SK-N-SH treated with all-trans-retinoic acid at 6 μM for 48 hours (cell line): Measurements from ENCODE around the gene C19orf33.

ENCODE experiments used
- ATAC-seq: fragments of 200-7000 bp; cut with Tn5 transposase; 3 replicates; pipeline ENCODE4 v1.9.1; 2020; ENCODE audit warnings: mild to moderate bottlenecking, moderate library complexity
- ARNTL ChIP-seq: fragments of 450-650 bp; formaldehyde crosslinking; IDR thresholded peaks from 2 replicates; pipeline ENCODE4 v1.5.0; 2020; ENCODE audit warnings: low read depth, mild to moderate bottlenecking, moderate library complexity, borderline replicate concordance
- BACH2 ChIP-seq: fragments of 250-450 bp; sonication (Bioruptor Pico); IDR thresholded peaks from 2 replicates; pipeline ENCODE4 v1.9.0; 2021; ENCODE audit warnings: mild to moderate bottlenecking, borderline replicate concordance
- CREB5 ChIP-seq: fragments of 250-450 bp; sonication (Bioruptor Pico); IDR thresholded peaks from 2 replicates; pipeline ENCODE4 v1.5.1; 2020; ENCODE audit warnings: low read depth, mild to moderate bottlenecking, moderate library complexity
- GLIS3 ChIP-seq: fragments of 250-450 bp; sonication (Bioruptor Pico); IDR thresholded peaks from 2 replicates; pipeline ENCODE4 v1.5.0; 2020; ENCODE audit warnings: mild to moderate bottlenecking, moderate library complexity
- POU6F1 ChIP-seq: fragments of 250-450 bp; sonication (Bioruptor Pico); IDR thresholded peaks from 2 replicates; pipeline ENCODE4 v1.8.0; 2021; ENCODE audit warnings: low read depth, mild to moderate bottlenecking, moderate library complexity, borderline replicate concordance
- ZC3H10 ChIP-seq: fragments of 250-450 bp; sonication (Bioruptor Pico); IDR thresholded peaks from 2 replicates; pipeline ENCODE4 v1.5.1; 2021; ENCODE audit warnings: mild to moderate bottlenecking, moderate library complexity
- ZNF565 ChIP-seq: fragments of 450-650 bp; formaldehyde crosslinking; conservative IDR thresholded peaks from 2 replicates; pipeline ENCODE4 v1.5.0; 2020; ENCODE audit warnings: low read depth, mild to moderate bottlenecking, moderate library complexity
- ZNF70 ChIP-seq: fragments of 450-650 bp; formaldehyde crosslinking; IDR thresholded peaks from 2 replicates; pipeline ENCODE4 v1.5.0; 2020; ENCODE audit warnings: mild to moderate bottlenecking, moderate library complexity

Gene C19orf33

GRCh38 chr19:38352611-38353010 is 48.6 kb downstream of the C19orf33 start:
- TF ChIP-seq POU6F1 (CRISPR knock-in tag), result no peak
- no peak for TF ChIP-seq CREB5 (CRISPR knock-in tag)
- no peak for TF ChIP-seq ARNTL (CRISPR knock-in tag)
- TF ChIP-seq BACH2 (CRISPR knock-in tag), result no peak
- no peak for TF ChIP-seq ZNF565 (CRISPR knock-in tag)
- no peak for TF ChIP-seq ZC3H10 (CRISPR knock-in tag)
- TF ChIP-seq GLIS3 (CRISPR knock-in tag), result no peak
- TF ChIP-seq ZNF70 (CRISPR knock-in tag), result no peak
- no peak for ATAC-seq
